ENCODE measurements around the gene KCNH2. TPM values are rescaled to one million over a fixed set of nuclear protein-coding genes. Genes with fewer than 3 reads are reported as not detected.

The KCNH2 gene
- total RNA-seq, 4 donors from 2014 or later, result 0.33 to 0.93 (median 0.63) TPM

GRCh38 chr7:150998341-150998740 lies 20.2 kb upstream of the KCNH2 start:
- H3K27ac ChIP-seq, result no peak overlapping the region
- H3K4me1 ChIP-seq, result no peaks in the 10 kb centered on the region
- TF ChIP-seq POLR2A (IDR thresholded peaks at IDR 0.05), result no peak
- no peak for TF ChIP-seq CTCF (IDR thresholded peaks at IDR 0.05)
- H3K36me3 ChIP-seq, result no peaks in the 10 kb centered on the region
- 87 to 88% methylated on average over 6 to 20 of the region's 20 CpGs for WGBS, 2 donors
- H3K27me3 ChIP-seq, result no peaks in the 10 kb centered on the region
- no peaks in the 10 kb centered on the region for H3K9me3 ChIP-seq
- intact Hi-C loops (cut with DNase I), result no loop called here
- DNase-seq, result no peak
- no peak overlapping the region for H3K4me3 ChIP-seq (replicated peaks in 1 of 3)

- H3K27ac ChIP-seq, result no peak overlapping the region
- H3K36me3 ChIP-seq, result no peaks in the 10 kb centered on the region
- no peak for TF ChIP-seq CTCF (IDR thresholded peaks at IDR 0.05)
- intact Hi-C loops (cut with DNase I), result no loop called here
- no peaks in the 10 kb centered on the region for H3K27me3 ChIP-seq
- WGBS, 2 donors, result 85 to 89% methylated on average over 5 of the region's 5 CpGs
- no peaks in the 10 kb centered on the region for H3K4me1 ChIP-seq
- H3K4me3 ChIP-seq (replicated peaks in 1 of 3), result no peak overlapping the region
- H3K9me3 ChIP-seq, result no peaks in the 10 kb centered on the region
- DNase-seq, result no peak
These were observed 19.7 kb upstream of the KCNH2 start for GRCh38 chr7:150997817-150998216.

GRCh38 chr7:150997075-150997511 lies 19.0 kb upstream of the KCNH2 start:
- TF ChIP-seq POLR2A (IDR thresholded peaks at IDR 0.05), result no peak
- TF ChIP-seq CTCF (IDR thresholded peaks at IDR 0.05), result no peak
- H3K4me3 ChIP-seq (replicated peaks in 1 of 3), result no peak overlapping the region
- no peaks in the 10 kb centered on the region for H3K9me3 ChIP-seq
- no peaks in the 10 kb centered on the region for H3K36me3 ChIP-seq
- H3K27me3 ChIP-seq, result no peaks in the 10 kb centered on the region
- 88 to 92% methylated on average over 8 of the region's 8 CpGs for WGBS, 2 donors
- H3K4me1 ChIP-seq, result no peaks in the 10 kb centered on the region
- H3K27ac ChIP-seq, result no peak overlapping the region
- no peak for DNase-seq
- intact Hi-C loops (cut with DNase I), result no loop called here

GRCh38 chr7:150996376-150997074 lies 18.4 kb upstream of the KCNH2 start:
- no peak for DNase-seq
- intact Hi-C loops (cut with DNase I), result no loop called here
- no peak for TF ChIP-seq POLR2A (IDR thresholded peaks at IDR 0.05)
- Histone ChIP-seq H3K9me3 (no peaks in the 10 kb centered on the region), H3K27ac (no peak overlapping the region), H3K36me3 (no peaks in the 10 kb centered on the region), H3K4me3 (replicated peaks in 1 of 3) (no peak overlapping the region), H3K27me3 (no peaks in the 10 kb centered on the region), H3K4me1 (no peaks in the 10 kb centered on the region)
- 36 to 51% methylated on average over 18 to 20 of the region's 31 CpGs for WGBS, 2 donors

GRCh38 chr7:150994838-150995510 lies 16.9 kb upstream of the KCNH2 start:
- no peaks in the 10 kb centered on the region for H3K9me3 ChIP-seq
- intact Hi-C loops (cut with DNase I), result no loop called here
- DNase-seq, result no peak
- peak overlapping the region in 1 of 3 donors; percentile 2 for H3K4me3 ChIP-seq (replicated peaks in 1 of 3)
- TF ChIP-seq POLR2A (IDR thresholded peaks at IDR 0.05) (no peak), CTCF (IDR thresholded peaks at IDR 0.05) (no peak)
- no peaks in the 10 kb centered on the region for H3K27me3 ChIP-seq
- no peaks in the 10 kb centered on the region for H3K36me3 ChIP-seq
- no peak overlapping the region for H3K27ac ChIP-seq
- WGBS, 2 donors, result 60 to 72% methylated on average over 11 to 18 of the region's 19 CpGs
- H3K4me1 ChIP-seq, result no peaks in the 10 kb centered on the region

Measured in thyroid gland (tissue), 4 donors.